ENCODE data around the gene SEC22C. TPM values are rescaled to one million over a fixed set of nuclear protein-coding genes. Genes with fewer than 3 reads are reported as not detected.

SEC22C gene
- total RNA-seq, 1 donor from 2014 or later: 49.8 TPM

DNA sequence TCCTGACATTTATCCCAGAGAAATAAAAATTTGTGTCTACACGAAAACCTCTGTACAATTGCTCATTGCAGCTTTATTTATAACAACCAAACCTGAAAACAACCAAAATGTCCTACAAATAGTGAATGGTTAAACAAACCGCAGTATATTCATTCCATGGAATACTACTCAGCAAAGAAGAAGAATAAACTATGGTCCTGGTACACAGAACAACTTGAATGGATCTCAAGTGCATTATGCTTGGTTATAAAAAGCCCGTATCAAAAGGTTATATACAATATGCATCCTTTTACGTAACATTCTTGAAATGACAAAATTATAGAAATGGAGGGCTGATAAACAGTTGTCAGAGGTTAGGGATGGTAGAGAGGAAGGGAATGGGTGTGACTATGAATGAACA is 3.7 kb downstream of the SEC22C start:
- no peak overlapping the region for H3K4me3 Mint-ChIP-seq (ENCODE audit: unreplicated experiment)
- H3K4me1 Mint-ChIP-seq (ENCODE audit: low read depth): peaks cover 31% of the 10 kb centered on the region
- peaks cover 22% of the 10 kb centered on the region for H3K36me3 Mint-ChIP-seq (ENCODE audit: low read depth)
- H3K27me3 Mint-ChIP-seq (ENCODE audit: low read depth): no peaks in the 10 kb centered on the region
- peaks cover 18% of the 10 kb centered on the region for H3K9me3 Mint-ChIP-seq (ENCODE audit: low read depth)
- DNase-seq (ENCODE audit: low spot score): no peak
- H3K27ac Mint-ChIP-seq (ENCODE audit: unreplicated experiment): no peak overlapping the region
- no peak for TF ChIP-seq CTCF (IDR thresholded peaks at IDR 0.05)

GRCh38 chr3:42575137-42575741 is 6.5 kb downstream of the SEC22C start:
- no peak for DNase-seq (ENCODE audit: low spot score)
- peaks cover 13% of the 10 kb centered on the region for H3K4me1 Mint-ChIP-seq (ENCODE audit: low read depth)

GRCh38 chr3:42572278-42572677 is 9.5 kb downstream of the SEC22C start:
- Mint-ChIP-seq H3K4me3 (ENCODE audit: unreplicated experiment) (no peak overlapping the region), H3K36me3 (ENCODE audit: low read depth) (peaks cover 23% of the 10 kb centered on the region), H3K9me3 (ENCODE audit: low read depth) (peaks cover 18% of the 10 kb centered on the region), H3K27ac (ENCODE audit: unreplicated experiment) (no peak overlapping the region), H3K27me3 (ENCODE audit: low read depth) (no peaks in the 10 kb centered on the region), H3K4me1 (ENCODE audit: low read depth) (peaks cover 2% of the 10 kb centered on the region)
- DNase-seq (ENCODE audit: low spot score): no peak
- peak; percentile 60 for TF ChIP-seq CTCF (IDR thresholded peaks at IDR 0.05)

More at GRCh38 chr3:42575137-42575741, 6.5 kb downstream of the SEC22C start:
- H3K9me3 Mint-ChIP-seq (ENCODE audit: low read depth): peaks cover 18% of the 10 kb centered on the region
- no peaks in the 10 kb centered on the region for H3K27me3 Mint-ChIP-seq (ENCODE audit: low read depth)
- H3K27ac Mint-ChIP-seq (ENCODE audit: unreplicated experiment): no peak overlapping the region
- H3K4me3 Mint-ChIP-seq (ENCODE audit: unreplicated experiment): no peak overlapping the region
- TF ChIP-seq CTCF (IDR thresholded peaks at IDR 0.05): no peak
- peaks cover 24% of the 10 kb centered on the region for H3K36me3 Mint-ChIP-seq (ENCODE audit: low read depth)

GRCh38 chr3:42569593-42570142 is 12.1 kb downstream of the SEC22C start:
- DNase-seq (ENCODE audit: low spot score): no peak
- no peak overlapping the region for H3K4me3 Mint-ChIP-seq (ENCODE audit: unreplicated experiment)
- no peaks in the 10 kb centered on the region for H3K27me3 Mint-ChIP-seq (ENCODE audit: low read depth)
- no peak overlapping the region for H3K27ac Mint-ChIP-seq (ENCODE audit: unreplicated experiment)
- no peak for TF ChIP-seq CTCF (IDR thresholded peaks at IDR 0.05)
- peaks cover 2% of the 10 kb centered on the region for H3K4me1 Mint-ChIP-seq (ENCODE audit: low read depth)
- peaks cover 8% of the 10 kb centered on the region for H3K9me3 Mint-ChIP-seq (ENCODE audit: low read depth)
- H3K36me3 Mint-ChIP-seq (ENCODE audit: low read depth): peaks cover 21% of the 10 kb centered on the region

DNA sequence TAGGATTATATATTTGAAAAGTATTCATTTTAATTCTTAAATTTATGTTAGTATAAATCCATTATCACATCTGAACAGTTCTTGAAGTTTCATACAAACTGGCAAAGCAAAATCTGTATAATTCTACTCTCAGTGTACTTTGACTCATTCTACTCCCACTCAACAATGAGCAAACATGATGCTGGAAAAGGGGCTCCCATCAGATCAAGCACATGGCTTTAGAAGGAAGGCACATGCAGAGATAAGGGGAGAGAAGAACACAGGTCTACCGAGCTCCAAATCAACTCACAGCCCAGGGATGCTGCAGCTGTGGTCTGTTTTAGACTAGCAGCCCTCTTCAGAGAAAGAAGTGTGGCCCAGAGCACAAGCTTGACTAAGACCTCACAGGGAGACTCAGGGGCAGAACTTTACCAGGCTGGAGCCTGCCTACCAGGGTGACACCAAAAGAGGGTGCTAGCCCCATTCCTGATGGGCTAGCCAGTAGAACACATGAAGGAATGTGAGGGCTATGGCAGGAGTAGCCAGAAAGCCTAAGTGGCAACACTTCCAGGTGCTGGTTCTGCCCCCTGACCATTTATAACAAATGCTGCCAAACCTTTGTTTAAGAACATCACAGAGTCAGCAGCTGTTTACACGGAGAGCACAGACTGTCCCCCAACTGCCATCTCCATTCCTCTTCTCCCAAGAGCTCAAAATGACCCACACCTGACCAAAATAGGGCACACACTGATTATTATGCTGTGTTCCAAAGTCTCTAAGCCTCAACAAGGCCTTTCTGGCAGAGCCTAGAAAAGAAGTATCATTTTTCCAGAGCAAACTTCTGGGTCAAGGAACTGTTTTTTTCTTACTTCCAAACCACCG is 19.5 kb downstream of the SEC22C start:
- TF ChIP-seq CTCF (IDR thresholded peaks at IDR 0.05): no peak
- H3K4me3 Mint-ChIP-seq (ENCODE audit: unreplicated experiment): no peak overlapping the region
- H3K36me3 Mint-ChIP-seq (ENCODE audit: low read depth): peaks cover 22% of the 10 kb centered on the region
- H3K9me3 Mint-ChIP-seq (ENCODE audit: low read depth): no peaks in the 10 kb centered on the region
- H3K27me3 Mint-ChIP-seq (ENCODE audit: low read depth): no peaks in the 10 kb centered on the region
- peaks cover 3% of the 10 kb centered on the region for H3K4me1 Mint-ChIP-seq (ENCODE audit: low read depth)
- no peak overlapping the region for H3K27ac Mint-ChIP-seq (ENCODE audit: unreplicated experiment)
- no peak for DNase-seq (ENCODE audit: low spot score)

Data from chondrocyte (in vitro differentiated cells).